Uterus (tissue), 4 donors: ENCODE results near the gene PTBP3. TPM values are rescaled to one million over a fixed set of nuclear protein-coding genes. Genes with fewer than 3 reads are reported as not detected.

Source experiments
- DNase-seq, 2 donors: peaks; one replicate each; pipeline ENCODE4 v3.0.0-alpha.2; 2019 to 2020
- H3K27ac ChIP-seq, 2 donors: fragments of 200-600 bp; sonication (generic); 1 replicate in 1 of 2; 2 replicates in 1 of 2; pipeline ENCODE4 v1.5.1; 2016 to 2018
- H3K27me3 ChIP-seq, 2 donors: fragments of 200-600 bp; sonication (generic); one replicate each; pipeline ENCODE4 v1.5.1; 2018 to 2019; ENCODE audit warnings: control low read depth in 1 of 2
- H3K36me3 ChIP-seq, 2 donors: fragments of 200-600 bp; sonication (generic); one replicate each; pipeline ENCODE4 v1.5.1; 2019; ENCODE audit warnings: control low read depth in 1 of 2
- H3K4me1 ChIP-seq, 2 donors: fragments of 200-600 bp; sonication (generic); one replicate each; pipeline ENCODE4 v1.5.1; 2018 to 2019; ENCODE audit warnings: control low read depth in 1 of 2
- H3K4me3 ChIP-seq, 2 donors: fragments of 200-600 bp; sonication (generic); 1 replicate in 1 of 2; 2 replicates in 1 of 2; pipeline ENCODE4 v1.5.1; 2018 to 2019; ENCODE audit warnings: mild to moderate bottlenecking in 1 of 2
- H3K9me3 ChIP-seq, 2 donors: fragments of 200-600 bp; sonication (generic); one replicate each; pipeline ENCODE4 v1.5.1; 2019; ENCODE audit warnings: control low read depth in 1 of 2
- CTCF ChIP-seq, 4 experiments: fragments of 200-600 bp in 2 of 4; fragments of 450-650 bp in 2 of 4; sonication (generic) in 2 of 4; IDR thresholded peaks; one replicate each; pipeline ENCODE4 v1.5.1; 2016 to 2019; ENCODE audit warnings: antibody characterized with exemption in 4 of 4, mild to moderate bottlenecking in 2 of 4, moderate library complexity in 1 of 4
- POLR2A ChIP-seq, 2 donors: fragments of 450-650 bp; IDR thresholded peaks; one replicate each; pipeline ENCODE4 v1.6.1; 2016; ENCODE audit warnings: antibody characterized with exemption in 2 of 2, mild to moderate bottlenecking in 1 of 2, moderate library complexity in 1 of 2
- intact Hi-C: fragments of 100-400 bp; cut with DNase I; formaldehyde crosslinking; loops from one replicate; pipeline ENCODE4 v1.15.1; 2023; ENCODE audit warnings: low total_unique reads
- total RNA-seq, 4 donors: library from RNA; depleted of rRNA in 3 of 4; stranded (reverse); fragments of >200 nt in 3 of 4; gene quantifications; one replicate each; pipeline versions ENCODE4 v1.1.0 to v1.2.4, GENCODE V29; 2014 to 2023
- donor health status: DM: yes; HTN: yes; CAD: no.

Gene PTBP3
- total RNA-seq, 4 donors from 2014 or later: 25.0 to 64.6 (median 36.2) TPM

GRCh38 chr9:112239708-112240107 is 93.7 kb downstream of the PTBP3 start:
- Histone ChIP-seq H3K27me3 (no peaks in the 10 kb centered on the region), H3K9me3 (no peaks in the 10 kb centered on the region), H3K36me3 (no peaks in the 10 kb centered on the region), H3K27ac (no peak overlapping the region), H3K4me1 (peaks cover 0 to 6% of the 10 kb centered on the region in 2 donors), H3K4me3 (no peak overlapping the region)
- TF ChIP-seq POLR2A (IDR thresholded peaks at IDR 0.05): no peak
- TF ChIP-seq CTCF (IDR thresholded peaks at IDR 0.05): no peak
- intact Hi-C loops: no loop called here
- no peak for DNase-seq

GRCh38 chr9:112239284-112239683 is 94.1 kb downstream of the PTBP3 start:
- H3K36me3 ChIP-seq: no peaks in the 10 kb centered on the region
- intact Hi-C loops: no loop called here
- no peak for TF ChIP-seq POLR2A (IDR thresholded peaks at IDR 0.05)
- TF ChIP-seq CTCF (IDR thresholded peaks at IDR 0.05): no peak
- no peak overlapping the region for H3K27ac ChIP-seq
- H3K4me3 ChIP-seq: no peak overlapping the region
- no peaks in the 10 kb centered on the region for H3K27me3 ChIP-seq
- no peak for DNase-seq
- peaks cover 0 to 9% of the 10 kb centered on the region in 2 donors for H3K4me1 ChIP-seq
- no peaks in the 10 kb centered on the region for H3K9me3 ChIP-seq

DNA sequence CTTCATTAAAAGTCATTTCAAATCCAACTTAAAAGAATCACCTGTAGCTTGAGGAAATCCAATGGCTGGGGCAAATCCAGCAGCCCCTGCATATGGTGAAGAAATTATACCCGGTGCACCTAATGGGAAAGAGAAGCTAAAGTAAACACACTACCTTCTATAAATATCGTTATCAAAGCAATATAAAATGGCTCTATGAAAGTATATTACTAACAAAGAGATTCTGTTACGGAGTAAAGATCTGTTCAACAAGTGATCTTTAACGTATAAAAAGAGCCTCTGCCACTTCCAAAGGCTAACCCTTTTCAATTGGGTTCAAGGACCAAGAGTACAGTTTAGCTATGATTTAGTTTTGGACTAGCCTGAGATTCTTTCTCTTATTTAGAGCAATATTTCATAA is 98.6 kb downstream of the PTBP3 start:
- H3K4me1 ChIP-seq: peaks cover 0 to 9% of the 10 kb centered on the region in 2 donors
- TF ChIP-seq POLR2A (IDR thresholded peaks at IDR 0.05): no peak
- no peak for TF ChIP-seq CTCF (IDR thresholded peaks at IDR 0.05)
- intact Hi-C loops: loop anchor here (5.0 kb wide), 1 partner anchor 1913 kb away; no protein-coding TSS in a partner anchor
- H3K9me3 ChIP-seq: no peaks in the 10 kb centered on the region
- H3K27ac ChIP-seq: no peak overlapping the region
- no peak overlapping the region for H3K4me3 ChIP-seq
- no peak for DNase-seq
- no peaks in the 10 kb centered on the region for H3K36me3 ChIP-seq
- no peaks in the 10 kb centered on the region for H3K27me3 ChIP-seq

- intact Hi-C loops: loop anchor here (5.0 kb wide), 1 partner anchor 1914 kb away; no protein-coding TSS in a partner anchor
- H3K27ac ChIP-seq: no peak overlapping the region
- H3K36me3 ChIP-seq: no peaks in the 10 kb centered on the region
- DNase-seq: no peak
- no peaks in the 10 kb centered on the region for H3K27me3 ChIP-seq
- no peaks in the 10 kb centered on the region for H3K9me3 ChIP-seq
- H3K4me3 ChIP-seq: no peak overlapping the region
- H3K4me1 ChIP-seq: peaks cover 0 to 5% of the 10 kb centered on the region in 2 donors
- no peak for TF ChIP-seq POLR2A (IDR thresholded peaks at IDR 0.05)
- TF ChIP-seq CTCF (IDR thresholded peaks at IDR 0.05): no peak
Measured at GRCh38 chr9:112233769-112234168, 99.7 kb downstream of the PTBP3 start.

DNA sequence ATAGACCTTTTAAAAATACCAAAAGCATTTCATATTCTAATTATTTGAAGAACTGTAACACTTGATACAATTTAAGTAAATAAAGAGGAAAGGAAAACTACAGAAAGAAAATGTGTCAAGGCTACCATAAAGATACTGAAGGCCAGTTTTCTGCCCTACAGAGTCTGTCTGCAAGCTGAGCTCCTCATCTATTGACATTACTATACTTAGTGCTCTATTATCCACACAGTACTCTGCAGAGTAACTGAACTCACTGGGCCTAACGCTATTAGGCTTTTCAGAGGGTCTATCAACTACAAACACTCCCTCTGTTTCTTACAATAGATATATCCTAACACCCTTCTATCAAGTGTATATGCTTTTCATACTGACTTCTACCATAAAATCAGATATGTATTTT is 101.2 kb downstream of the PTBP3 start:
- TF ChIP-seq CTCF (IDR thresholded peaks at IDR 0.05) (no peak), POLR2A (IDR thresholded peaks at IDR 0.05) (no peak)
- intact Hi-C loops: loop anchor here (5.0 kb wide), 1 partner anchor 1915 kb away; no protein-coding TSS in a partner anchor
- Histone ChIP-seq H3K4me1 (peaks cover 0 to 4% of the 10 kb centered on the region in 2 donors), H3K9me3 (no peaks in the 10 kb centered on the region), H3K27me3 (no peaks in the 10 kb centered on the region), H3K27ac (no peak overlapping the region), H3K4me3 (no peak overlapping the region), H3K36me3 (no peaks in the 10 kb centered on the region)
- DNase-seq: no peak
